ENCODE results near the gene RASGRF2.
A peak's percentile ranks its signal among the peaks of the same experiment; 100 is the strongest.

RASGRF2 gene

DNA sequence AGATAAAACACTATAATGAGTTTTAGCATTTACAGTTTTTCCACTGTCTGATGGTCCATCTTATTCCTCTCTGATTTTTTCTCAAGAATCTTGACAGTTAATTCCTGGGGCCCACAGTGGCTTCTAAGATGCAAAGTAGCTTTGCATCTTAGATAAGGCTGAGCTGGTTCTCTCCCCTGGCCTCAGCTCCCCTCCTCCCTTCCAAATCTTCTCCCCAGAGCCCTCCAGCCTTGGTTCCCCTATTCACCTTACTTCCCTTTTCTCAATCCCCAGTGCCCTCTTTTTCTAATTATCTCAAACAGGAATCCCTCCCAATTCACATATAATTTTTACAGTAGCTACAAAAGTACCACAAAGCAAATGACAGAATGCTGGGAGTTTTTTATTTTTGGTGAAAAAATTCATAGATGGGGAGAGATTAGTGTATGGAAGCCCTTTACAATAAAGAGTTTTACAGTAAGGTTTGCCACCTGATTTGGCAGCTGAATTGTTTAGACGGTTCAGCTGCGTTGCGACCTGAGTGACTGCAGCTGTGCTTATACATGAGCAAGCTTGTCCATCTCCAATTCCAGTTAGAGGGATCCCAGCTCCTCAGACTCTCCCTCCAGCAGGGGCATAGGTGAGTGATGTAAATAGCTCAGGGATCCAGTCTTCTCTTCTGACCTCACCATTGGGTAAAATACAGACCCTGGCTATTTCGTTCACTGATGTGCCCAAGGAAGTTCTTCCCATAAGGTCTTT lies 221.6 kb downstream of the RASGRF2 start:
- no peak for DNase-seq

DNA sequence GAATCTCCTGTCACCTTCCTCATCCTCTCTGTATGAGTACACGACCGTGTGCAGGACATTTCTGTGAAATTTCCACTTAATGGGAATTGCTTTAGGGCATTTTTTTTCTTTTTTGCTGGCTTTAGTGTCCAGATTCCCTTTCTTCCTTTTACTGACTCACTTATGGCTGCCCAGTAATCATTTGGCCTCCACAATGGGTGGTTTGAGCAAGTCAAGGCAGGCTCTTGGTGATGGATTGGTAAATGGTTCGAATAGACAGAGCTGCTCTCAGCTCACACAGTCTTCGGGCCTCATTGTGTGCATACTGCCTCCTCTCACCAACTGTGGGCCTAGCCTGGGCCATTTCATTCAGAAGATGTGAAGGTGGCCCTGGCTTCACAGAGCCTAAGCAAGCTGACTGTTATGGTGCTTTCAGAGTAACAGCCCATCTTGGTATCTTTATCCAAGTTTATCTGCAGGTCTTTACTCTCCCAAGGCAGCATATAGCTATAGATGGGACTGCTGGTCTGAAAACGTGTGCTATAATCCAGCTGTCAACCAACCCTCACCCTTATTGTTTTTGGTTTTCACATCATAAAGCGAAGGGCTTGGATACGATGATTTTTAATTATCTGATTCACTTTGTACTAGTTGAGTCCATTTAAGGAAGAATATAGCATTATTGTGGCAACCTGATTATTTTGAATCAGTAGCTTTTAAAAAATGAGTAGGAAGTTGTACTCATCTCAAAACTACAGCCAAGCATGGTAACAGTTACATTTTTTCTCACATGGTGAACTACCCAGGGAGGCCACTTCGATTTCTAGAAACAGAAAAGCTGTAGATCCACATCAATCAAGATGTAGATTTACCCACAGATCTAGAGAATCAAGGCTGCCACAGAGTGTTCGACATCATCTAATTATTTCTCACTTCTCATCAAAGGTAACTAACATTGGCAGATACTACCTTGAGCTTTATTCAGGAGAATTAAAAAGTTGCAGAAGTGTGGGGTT lies 222.5 kb downstream of the RASGRF2 start:
- DNase-seq, result no peak

DNA sequence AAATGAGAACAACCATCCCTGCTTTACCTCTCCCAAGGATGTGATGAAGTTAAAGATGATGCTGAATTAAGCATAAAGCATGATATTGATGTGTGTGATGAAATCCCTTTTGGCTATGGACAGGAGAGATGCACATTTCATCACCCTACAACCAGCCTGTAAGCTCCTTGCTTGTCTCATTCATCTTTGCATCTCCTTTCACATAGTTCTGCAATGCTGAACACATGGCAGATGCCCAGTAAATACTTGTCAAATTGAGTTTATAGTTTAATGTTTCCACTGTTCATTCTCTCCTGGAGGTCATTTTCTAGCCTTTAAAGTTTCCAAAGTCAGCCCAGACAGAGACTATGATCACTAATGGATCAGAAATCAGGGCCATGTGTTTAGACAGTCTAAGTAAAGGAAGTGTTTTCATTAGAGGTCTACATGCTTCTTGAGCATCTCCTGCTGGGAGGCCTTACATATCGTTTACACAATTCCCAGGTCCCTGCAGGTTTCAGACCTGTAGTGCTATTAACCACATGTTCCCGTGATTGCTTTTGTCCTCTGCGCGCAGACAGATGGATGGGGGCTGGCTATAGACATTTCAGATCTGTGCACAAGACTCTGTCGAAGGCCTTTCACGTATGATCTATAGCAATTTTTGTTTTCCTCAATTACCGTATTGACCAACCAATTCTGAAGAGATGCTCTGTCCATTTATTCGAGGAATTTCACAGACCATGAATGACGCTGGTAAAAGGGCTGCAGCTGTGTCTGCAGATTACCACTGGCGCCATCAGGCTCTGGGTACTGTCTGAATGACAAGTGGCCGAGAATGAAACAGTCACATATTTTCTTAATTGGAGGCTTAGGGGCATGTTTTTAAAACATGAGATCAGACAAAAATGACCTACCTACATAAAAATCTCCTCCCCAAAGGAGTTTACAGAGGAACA lies 223.9 kb downstream of the RASGRF2 start:
- DNase-seq, result no peak

DNA sequence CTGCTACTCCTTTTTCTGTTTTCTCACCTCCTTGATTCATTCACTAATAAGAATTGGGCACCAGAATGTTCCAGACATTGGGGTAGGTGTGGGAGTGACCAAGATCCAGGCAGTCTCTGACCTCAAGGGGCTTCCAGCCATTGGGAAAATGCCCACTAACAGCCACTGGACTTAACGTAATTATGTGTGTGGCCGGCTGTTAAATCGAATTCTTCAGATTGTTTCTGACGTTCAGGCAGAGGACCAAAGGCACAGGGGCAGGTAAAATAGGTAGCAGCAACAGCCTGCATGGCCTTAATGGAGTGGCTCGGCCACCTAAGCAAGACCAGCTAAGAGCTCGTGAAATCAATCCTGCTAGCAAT lies 224.6 kb downstream of the RASGRF2 start:
- no peak for DNase-seq

DNA sequence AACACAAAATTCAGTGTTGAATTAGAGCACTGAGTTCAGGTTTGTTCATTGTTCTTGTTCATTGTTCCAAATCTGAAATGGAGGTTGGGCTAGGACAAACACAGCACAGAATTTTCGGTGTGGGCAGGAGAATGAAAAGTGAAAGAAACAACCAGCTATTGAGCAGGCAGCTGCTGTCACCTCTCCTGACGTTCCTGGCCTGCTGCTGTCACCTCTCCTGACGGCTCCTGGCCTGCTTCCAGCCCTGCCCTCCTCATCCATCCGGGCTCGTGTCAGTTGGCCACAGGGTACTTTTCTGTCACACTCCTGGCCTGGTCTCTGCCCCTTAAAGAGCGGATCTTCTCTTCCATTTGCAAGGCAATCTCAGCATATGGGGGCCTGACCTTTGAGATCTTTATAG lies 227.7 kb downstream of the RASGRF2 start:
- no peak for DNase-seq

DNA sequence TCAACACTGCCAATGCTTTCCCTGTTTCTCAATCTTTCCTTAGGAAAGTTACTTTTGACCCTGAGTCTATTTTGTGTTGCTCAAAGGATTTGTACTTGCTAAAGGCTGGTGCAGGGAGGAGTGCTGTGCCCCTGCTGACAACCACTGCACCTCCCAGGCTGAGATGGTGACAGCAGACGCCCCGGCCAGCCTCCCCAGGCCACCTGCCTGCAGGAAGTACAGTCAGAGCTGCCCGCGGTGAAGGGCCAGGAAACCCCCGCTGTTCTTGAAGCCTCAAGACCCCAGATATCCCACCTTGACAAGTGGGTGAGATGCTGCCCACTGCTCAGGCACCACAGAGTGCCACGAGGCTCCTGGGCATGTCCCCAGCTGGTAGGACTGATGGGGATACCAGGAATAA lies 228.8 kb downstream of the RASGRF2 start:
- DNase-seq, result no peak

DNA sequence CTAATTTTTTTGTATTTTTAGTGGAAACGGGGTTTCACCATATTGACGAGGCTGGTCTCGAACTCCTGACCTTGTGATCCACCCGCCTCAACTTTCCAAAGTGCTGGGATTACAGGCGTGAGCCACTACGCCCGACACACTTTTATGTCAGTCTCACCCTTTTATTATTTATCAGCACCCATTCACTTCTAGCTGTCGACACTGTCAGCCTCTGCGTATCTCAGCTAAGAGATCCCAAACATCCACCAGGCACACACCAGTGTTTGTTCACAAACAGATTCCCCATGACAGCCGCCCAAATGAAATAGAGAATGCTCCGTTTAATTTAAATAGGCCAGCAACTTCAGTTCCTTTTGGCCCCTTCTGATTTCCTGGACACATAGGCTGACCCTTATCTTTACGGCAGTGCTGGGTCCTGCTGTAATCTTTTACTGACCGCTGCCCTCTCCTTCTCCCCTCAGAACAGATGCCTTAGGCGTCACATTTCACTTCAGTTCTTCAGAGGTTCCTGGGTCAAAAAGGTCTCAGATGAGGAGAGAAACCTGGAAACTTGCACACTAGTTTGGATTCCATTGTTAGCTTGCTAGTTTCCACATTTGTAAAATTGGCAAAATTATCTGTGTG lies 229.8 kb downstream of the RASGRF2 start:
- DNase-seq, result no peak

DNA sequence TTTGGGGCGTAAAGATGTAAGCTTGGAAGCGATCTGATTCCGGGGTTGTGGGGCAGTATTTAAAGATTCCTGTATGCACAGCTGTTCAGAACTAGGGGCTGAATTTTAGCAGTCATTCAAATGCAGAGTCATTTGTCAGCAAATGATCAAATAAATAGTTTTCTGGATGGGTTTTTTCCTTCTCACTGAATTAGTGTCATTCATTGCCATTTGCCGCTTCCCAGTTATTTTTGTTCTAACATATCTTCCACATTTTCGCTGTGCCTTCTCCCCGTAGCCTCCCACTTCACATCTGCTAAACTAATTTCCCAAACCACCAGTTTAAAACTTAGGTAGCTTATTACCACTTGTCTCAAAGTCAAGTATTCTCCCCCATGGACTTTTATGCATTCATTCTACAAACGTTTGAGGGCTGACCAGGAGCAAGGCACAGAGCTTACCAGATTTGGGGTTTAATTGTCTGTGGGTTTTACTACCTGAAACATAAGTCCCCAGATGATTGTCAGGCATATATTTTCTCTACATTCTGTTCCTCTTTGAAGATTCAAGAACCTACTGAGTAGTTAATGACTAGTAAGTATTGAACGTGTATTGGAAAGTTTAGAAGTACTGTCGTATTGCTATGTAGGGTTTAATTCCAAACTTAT lies 231.7 kb downstream of the RASGRF2 start:
- DNase-seq, result no peak

DNA sequence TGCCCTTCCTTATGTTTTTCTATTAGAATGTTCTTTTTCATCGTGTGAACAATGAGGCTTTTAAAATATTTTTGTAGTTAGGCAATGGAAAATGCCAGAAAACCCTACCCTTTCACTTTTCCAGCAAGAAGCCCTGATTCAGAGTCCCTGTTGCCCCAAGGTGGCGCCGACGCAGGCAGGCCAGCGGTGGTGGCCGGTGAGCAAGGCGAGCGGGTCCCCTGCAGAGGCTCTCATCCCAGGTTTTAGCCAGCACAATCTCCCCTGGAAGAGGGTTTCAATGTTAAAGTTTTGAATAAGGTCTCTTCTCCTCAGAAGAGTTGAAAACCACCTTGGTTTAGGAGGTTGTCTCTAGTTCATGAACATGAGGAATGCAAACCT lies 232.2 kb downstream of the RASGRF2 start:
- no peak for DNase-seq

DNA sequence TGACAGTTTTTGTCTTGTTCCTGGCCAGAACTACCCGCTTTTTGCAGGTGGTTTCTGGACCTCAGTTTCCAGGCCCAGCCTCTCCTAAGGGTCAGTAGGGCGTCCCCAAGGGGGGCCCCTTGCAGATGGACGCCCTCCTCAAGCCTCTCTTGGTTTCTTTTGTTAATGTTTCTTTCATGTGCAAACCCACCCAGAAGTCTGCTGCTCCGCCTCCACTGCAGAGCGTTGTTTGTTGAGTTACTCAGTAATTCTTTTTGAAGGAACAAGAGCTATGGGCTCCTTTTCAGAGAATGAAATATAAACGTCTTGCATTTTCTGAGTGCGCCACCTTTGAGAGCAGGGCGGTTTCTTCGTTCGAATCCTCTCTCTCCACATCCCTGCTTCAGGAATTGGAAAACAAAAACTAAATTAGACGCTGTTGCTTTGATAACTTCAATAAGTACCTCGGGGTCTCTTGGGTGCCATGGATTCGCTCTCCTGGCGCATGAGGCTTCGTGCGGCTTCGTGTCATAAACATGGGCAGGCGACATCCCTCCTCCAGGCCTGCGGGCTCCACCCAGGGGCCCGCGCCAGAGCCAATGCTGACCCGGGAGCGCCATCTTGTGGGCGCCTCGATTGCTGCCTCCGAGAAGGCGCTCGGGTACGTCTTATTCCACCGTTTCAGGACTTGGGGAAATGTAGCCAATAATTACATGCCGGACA lies 234.6 kb downstream of the RASGRF2 start:
- DNase-seq, result peak; percentile 70 to 76

DNA sequence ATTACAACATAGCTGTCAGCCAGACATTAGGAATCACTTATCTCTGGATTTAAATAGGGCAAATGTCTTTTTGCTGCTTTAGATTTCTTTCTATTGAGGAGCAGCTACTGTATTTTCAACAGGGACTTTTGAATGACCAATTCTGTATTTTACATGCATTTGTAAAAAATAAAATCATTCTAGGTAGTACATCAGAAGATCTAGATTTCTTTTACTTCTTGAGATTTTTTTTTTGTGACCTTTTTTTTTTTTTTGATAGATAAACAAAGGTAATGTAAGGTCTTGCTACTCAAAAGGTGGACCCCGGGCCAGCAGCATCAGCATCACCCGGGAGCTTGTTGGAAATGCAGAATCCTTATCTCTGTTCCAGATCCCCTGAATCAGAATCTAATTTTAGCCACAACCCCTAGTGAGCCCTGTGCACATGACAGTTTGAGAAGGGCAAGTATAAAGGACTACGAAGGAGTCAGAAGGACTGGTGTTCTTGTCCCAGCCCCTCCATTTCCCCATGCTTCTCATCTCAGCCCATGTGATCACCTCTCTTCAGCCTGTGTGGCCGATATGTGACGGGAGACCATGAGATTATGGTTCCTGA lies 235.3 kb downstream of the RASGRF2 start:
- no peak for DNase-seq

DNA sequence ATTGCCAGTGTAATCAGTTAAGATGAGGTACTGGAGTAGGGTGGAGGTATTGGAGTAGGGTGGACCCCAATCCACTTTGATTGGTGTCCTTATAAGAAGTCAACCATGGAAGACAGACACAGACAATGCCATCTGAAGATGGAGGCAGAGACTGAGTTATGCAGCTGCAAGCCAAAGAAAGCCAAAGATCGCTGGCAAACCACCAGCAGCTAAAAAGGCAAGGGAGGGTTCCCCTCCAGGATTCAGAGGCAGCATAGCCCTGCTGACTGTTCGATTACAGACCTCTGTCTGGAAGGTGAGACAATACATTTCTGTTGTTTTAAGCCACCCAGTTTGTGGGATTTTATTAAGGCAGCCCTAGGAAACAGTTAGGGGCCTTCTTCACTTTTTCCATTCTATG lies 242.5 kb downstream of the RASGRF2 start:
- DNase-seq, result no peak

DNA sequence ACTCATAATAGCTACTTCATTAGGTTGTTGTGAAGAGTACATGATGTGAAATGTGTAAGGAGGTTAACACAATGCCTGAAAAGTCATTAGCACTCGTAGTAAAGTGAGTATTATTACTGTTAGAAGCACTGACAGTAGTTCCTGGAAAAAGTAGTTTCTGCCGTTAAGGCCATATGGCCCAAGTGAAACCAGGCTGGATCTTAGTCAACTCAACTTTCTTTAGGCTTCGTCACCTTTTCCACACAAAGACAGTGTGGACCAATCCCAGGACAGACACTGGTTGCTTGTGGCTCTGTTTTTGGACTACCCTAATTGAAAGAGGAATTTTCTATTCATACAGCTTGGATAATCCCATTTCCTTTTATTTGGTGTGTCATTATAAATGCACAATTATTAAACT lies 243.6 kb downstream of the RASGRF2 start:
- DNase-seq, result no peak

DNA sequence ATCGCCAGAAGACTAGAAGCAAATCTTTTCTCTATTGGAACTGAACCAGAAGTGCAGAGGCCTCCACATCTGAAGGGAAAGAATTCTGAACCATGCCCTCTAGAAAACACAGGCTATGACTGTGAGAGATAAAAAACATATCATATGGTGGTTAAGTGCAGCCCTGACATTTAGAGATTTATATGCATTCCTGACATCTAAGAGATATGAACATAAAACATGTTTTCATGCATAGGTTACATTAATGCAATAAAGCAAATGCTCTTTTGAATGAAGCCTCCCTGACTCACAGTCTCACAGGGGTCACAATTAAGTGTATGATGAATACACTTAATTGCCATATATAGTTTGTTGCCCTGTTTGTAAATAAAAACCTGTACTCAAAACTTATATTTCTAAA lies 244.0 kb downstream of the RASGRF2 start:
- DNase-seq, result no peak

DNA sequence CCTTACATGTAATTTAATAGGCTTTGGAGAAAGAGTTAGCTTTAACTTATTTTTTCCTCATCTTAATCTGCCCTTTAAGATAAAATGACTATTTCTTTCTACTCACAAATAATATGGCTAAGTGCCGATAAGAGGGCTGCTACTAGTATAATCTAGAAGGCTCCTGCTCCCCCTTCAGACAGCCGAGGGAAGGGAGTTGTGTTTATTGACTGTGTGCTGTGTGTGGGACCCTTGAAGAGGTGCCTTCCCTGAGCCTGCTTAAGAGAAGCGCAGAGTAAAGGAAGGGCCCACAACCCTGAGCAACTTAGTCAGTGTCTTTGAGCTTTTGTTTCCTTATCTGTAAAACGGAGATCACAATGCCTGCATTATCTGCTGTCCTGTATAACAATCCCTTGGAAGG lies 244.9 kb downstream of the RASGRF2 start:
- no peak for DNase-seq

DNA sequence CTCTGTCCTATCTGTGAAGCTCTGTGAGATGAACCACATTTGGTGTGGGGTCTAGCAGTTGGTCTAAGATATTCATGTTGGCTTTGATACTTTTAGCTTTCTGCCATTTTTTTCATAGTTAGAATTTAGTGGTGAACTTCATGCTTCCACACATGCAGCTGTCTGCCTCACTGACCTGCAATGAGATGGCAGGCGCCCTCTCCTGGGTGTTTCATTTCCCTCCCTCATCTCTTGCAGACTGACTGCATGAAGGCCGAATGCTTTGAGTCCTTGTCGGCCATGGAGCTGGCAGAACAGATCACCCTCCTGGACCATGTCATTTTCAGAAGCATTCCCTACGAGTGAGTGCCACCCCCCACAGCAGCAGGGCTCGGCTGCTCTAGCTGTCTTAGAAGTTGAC lies 246.8 kb downstream of the RASGRF2 start:
- DNase-seq, result no peak

DNA sequence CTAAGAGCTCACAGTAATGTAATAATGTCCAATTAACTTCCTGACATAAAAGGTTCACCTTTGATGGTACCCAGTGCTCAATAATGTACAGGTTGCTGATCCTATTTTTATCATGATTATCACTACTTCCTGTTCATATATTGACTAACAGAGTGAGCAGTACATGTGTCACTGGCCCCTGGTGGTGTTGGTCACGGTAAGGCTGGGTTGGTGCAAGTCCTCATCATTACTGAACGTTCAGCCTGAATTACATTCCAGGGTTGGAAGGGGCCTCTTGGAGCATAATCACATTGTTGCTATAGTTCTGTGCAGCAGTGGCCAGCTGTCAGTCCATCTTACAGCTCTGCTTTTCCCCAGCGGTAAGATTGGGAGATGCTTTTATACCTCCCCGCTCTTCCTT lies 248.7 kb downstream of the RASGRF2 start:
- DNase-seq, result no peak

DNA sequence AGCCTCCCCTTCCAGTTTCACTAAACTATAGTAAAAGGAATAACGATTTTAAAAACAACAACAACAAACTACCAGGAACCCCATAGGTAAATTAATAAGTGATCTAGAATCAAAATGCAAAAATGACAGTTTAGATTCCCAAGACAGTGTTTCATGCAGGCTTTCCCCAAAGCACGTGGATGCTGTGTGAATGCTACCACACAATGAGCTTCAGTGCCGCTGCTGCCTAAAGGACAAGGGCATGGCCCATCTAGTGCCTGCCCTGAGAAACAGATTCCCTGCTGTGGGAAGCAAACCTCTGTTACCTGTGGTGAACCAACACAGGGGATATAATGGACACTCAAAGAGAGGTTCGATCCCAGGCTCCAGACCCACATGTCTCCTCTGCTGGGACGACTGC lies 249.2 kb downstream of the RASGRF2 start:
- no peak for DNase-seq

DNA sequence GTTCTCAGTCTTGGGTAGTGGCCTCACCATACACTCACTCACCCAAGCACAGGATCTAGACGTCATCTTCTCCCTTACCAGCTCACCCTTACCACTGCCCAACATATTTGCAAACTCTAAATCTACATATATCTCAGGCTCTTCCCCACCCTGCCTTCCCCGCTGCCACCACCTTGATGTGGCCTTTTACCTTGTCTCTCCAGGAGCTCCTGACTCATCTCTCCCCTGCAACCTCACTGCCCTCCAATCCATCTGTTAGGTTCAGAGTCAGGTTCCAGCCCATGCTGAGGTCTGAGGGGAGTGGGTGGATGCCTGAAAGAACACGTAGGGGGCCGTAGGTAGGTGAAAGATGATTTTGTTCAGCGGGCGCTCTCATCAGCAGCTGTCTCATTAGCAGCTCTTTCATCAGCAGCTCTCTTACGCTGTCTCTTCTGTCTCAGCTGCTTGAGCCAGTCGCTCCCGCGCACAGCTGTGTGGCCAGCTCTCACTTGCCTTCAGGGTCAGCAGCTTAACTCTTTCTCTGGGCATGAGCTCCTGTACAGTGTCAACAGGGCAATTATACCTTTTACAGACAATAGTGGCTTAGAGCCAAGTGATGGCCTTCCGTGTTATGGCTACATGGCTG lies 249.8 kb downstream of the RASGRF2 start:
- DNase-seq, result no peak

DNA sequence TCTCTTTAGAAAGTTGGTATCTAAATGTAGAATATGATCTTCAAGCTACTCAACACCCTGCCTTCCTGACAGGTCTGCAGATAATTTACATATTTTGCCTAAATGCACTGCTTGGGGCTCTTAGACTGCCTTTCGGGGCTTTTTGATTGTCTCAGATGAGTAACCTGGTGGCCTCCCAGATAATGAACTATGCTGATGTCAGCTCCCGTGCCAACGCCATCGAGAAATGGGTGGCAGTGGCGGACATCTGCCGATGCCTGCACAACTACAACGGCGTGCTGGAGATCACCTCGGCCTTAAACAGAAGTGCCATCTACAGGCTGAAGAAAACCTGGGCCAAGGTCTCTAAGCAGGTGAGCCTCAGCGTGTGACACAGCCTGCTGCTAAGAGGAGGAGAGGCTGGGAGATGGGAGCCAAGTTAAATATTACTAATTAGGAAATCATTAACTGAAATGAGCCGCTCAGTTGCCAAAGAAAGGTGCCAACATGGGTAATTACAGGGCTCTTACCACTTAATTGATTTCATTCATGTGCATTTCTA lies 252.1 kb downstream of the RASGRF2 start:
- DNase-seq, result no peak

Measured in CD4-positive, alpha-beta T cell treated with Interleukin-1 beta for 1 hour (primary cell).